ENCODE results near the gene TTC39C.

TTC39C gene

GRCh38 chr18:24111936-24112335, 97.4 kb downstream of the TTC39C start:
- H3K4me1 ChIP-seq (ENCODE audit: control insufficient read depth in 2 of 2, insufficient read depth in 2 of 2, low read length in 2 of 2): no peaks in the 10 kb centered on the region
- H3K9ac ChIP-seq (ENCODE audit: low read depth in 1 of 2, low read length in 2 of 2): no peak overlapping the region
- H3K36me3 ChIP-seq (ENCODE audit: control insufficient read depth in 2 of 2, insufficient read depth in 2 of 2, low read length in 2 of 2): peaks cover 0 to 4% of the 10 kb centered on the region in 2 donors
- H3K27ac ChIP-seq (ENCODE audit: low read depth in 2 of 2, low read length in 2 of 2): no peak overlapping the region
- no peak overlapping the region for H3K4me3 ChIP-seq (ENCODE audit: low read length in 2 of 2)
- H3K27me3 ChIP-seq (ENCODE audit: control insufficient read depth in 2 of 2, insufficient read depth in 2 of 2, low read length in 2 of 2): no peaks in the 10 kb centered on the region
- H3K9me3 ChIP-seq (ENCODE audit: control insufficient read depth in 2 of 2, low read length in 2 of 2): no peaks in the 10 kb centered on the region

GRCh38 chr18:24112464-24112863, 97.9 kb downstream of the TTC39C start:
- Histone ChIP-seq H3K4me1 (ENCODE audit: control insufficient read depth in 2 of 2, insufficient read depth in 2 of 2, low read length in 2 of 2) (no peaks in the 10 kb centered on the region), H3K4me3 (ENCODE audit: low read length in 2 of 2) (no peak overlapping the region), H3K9ac (ENCODE audit: low read depth in 1 of 2, low read length in 2 of 2) (no peak overlapping the region), H3K27me3 (ENCODE audit: control insufficient read depth in 2 of 2, insufficient read depth in 2 of 2, low read length in 2 of 2) (no peaks in the 10 kb centered on the region), H3K36me3 (ENCODE audit: control insufficient read depth in 2 of 2, insufficient read depth in 2 of 2, low read length in 2 of 2) (peaks cover 0 to 4% of the 10 kb centered on the region in 2 donors), H3K27ac (ENCODE audit: low read depth in 2 of 2, low read length in 2 of 2) (no peak overlapping the region), H3K9me3 (ENCODE audit: control insufficient read depth in 2 of 2, low read length in 2 of 2) (no peaks in the 10 kb centered on the region)

- no peaks in the 10 kb centered on the region for H3K9me3 ChIP-seq (ENCODE audit: control insufficient read depth in 2 of 2, low read length in 2 of 2)
- H3K27me3 ChIP-seq (ENCODE audit: control insufficient read depth in 2 of 2, insufficient read depth in 2 of 2, low read length in 2 of 2): no peaks in the 10 kb centered on the region
- H3K4me3 ChIP-seq (ENCODE audit: low read length in 2 of 2): no peak overlapping the region
- no peaks in the 10 kb centered on the region for H3K4me1 ChIP-seq (ENCODE audit: control insufficient read depth in 2 of 2, insufficient read depth in 2 of 2, low read length in 2 of 2)
- no peak overlapping the region for H3K27ac ChIP-seq (ENCODE audit: low read depth in 2 of 2, low read length in 2 of 2)
- peaks cover 0 to 4% of the 10 kb centered on the region in 2 donors for H3K36me3 ChIP-seq (ENCODE audit: control insufficient read depth in 2 of 2, insufficient read depth in 2 of 2, low read length in 2 of 2)
- H3K9ac ChIP-seq (ENCODE audit: low read depth in 1 of 2, low read length in 2 of 2): no peak overlapping the region
Measured at GRCh38 chr18:24112874-24113615, 98.5 kb downstream of the TTC39C start.

- Histone ChIP-seq H3K4me3 (ENCODE audit: low read length in 2 of 2) (no peak overlapping the region), H3K9me3 (ENCODE audit: control insufficient read depth in 2 of 2, low read length in 2 of 2) (no peaks in the 10 kb centered on the region), H3K27ac (ENCODE audit: low read depth in 2 of 2, low read length in 2 of 2) (no peak overlapping the region), H3K27me3 (ENCODE audit: control insufficient read depth in 2 of 2, insufficient read depth in 2 of 2, low read length in 2 of 2) (no peaks in the 10 kb centered on the region), H3K9ac (ENCODE audit: low read depth in 1 of 2, low read length in 2 of 2) (no peak overlapping the region), H3K4me1 (ENCODE audit: control insufficient read depth in 2 of 2, insufficient read depth in 2 of 2, low read length in 2 of 2) (no peaks in the 10 kb centered on the region), H3K36me3 (ENCODE audit: control insufficient read depth in 2 of 2, insufficient read depth in 2 of 2, low read length in 2 of 2) (peaks cover 0 to 4% of the 10 kb centered on the region in 2 donors)
Measured at GRCh38 chr18:24114924-24115549, 100.5 kb downstream of the TTC39C start.

- Histone ChIP-seq H3K27me3 (ENCODE audit: control insufficient read depth in 2 of 2, insufficient read depth in 2 of 2, low read length in 2 of 2) (no peaks in the 10 kb centered on the region), H3K36me3 (ENCODE audit: control insufficient read depth in 2 of 2, insufficient read depth in 2 of 2, low read length in 2 of 2) (peaks cover 0 to 4% of the 10 kb centered on the region in 2 donors), H3K4me3 (ENCODE audit: low read length in 2 of 2) (no peak overlapping the region), H3K27ac (ENCODE audit: low read depth in 2 of 2, low read length in 2 of 2) (no peak overlapping the region), H3K9me3 (ENCODE audit: control insufficient read depth in 2 of 2, low read length in 2 of 2) (no peaks in the 10 kb centered on the region), H3K4me1 (ENCODE audit: control insufficient read depth in 2 of 2, insufficient read depth in 2 of 2, low read length in 2 of 2) (no peaks in the 10 kb centered on the region), H3K9ac (ENCODE audit: low read depth in 1 of 2, low read length in 2 of 2) (no peak overlapping the region)
Measured at GRCh38 chr18:24115628-24116027, 101.1 kb downstream of the TTC39C start.

- Histone ChIP-seq H3K36me3 (ENCODE audit: control insufficient read depth in 2 of 2, insufficient read depth in 2 of 2, low read length in 2 of 2) (peaks cover 0 to 2% of the 10 kb centered on the region in 2 donors), H3K4me3 (ENCODE audit: low read length in 2 of 2) (no peak overlapping the region), H3K9me3 (ENCODE audit: control insufficient read depth in 2 of 2, low read length in 2 of 2) (no peaks in the 10 kb centered on the region), H3K9ac (ENCODE audit: low read depth in 1 of 2, low read length in 2 of 2) (no peak overlapping the region), H3K27me3 (ENCODE audit: control insufficient read depth in 2 of 2, insufficient read depth in 2 of 2, low read length in 2 of 2) (no peaks in the 10 kb centered on the region), H3K4me1 (ENCODE audit: control insufficient read depth in 2 of 2, insufficient read depth in 2 of 2, low read length in 2 of 2) (no peaks in the 10 kb centered on the region), H3K27ac (ENCODE audit: low read depth in 2 of 2, low read length in 2 of 2) (no peak overlapping the region)
Measured at GRCh38 chr18:24118750-24119577, 104.4 kb downstream of the TTC39C start.

- Histone ChIP-seq H3K4me3 (ENCODE audit: low read length in 2 of 2) (no peak overlapping the region), H3K9ac (ENCODE audit: low read depth in 1 of 2, low read length in 2 of 2) (no peak overlapping the region), H3K36me3 (ENCODE audit: control insufficient read depth in 2 of 2, insufficient read depth in 2 of 2, low read length in 2 of 2) (peaks cover 0 to 4% of the 10 kb centered on the region in 2 donors), H3K27me3 (ENCODE audit: control insufficient read depth in 2 of 2, insufficient read depth in 2 of 2, low read length in 2 of 2) (no peaks in the 10 kb centered on the region), H3K4me1 (ENCODE audit: control insufficient read depth in 2 of 2, insufficient read depth in 2 of 2, low read length in 2 of 2) (no peaks in the 10 kb centered on the region), H3K27ac (ENCODE audit: low read depth in 2 of 2, low read length in 2 of 2) (no peak overlapping the region), H3K9me3 (ENCODE audit: control insufficient read depth in 2 of 2, low read length in 2 of 2) (no peaks in the 10 kb centered on the region)
Measured at GRCh38 chr18:24120676-24121075, 106.1 kb downstream of the TTC39C start.

GRCh38 chr18:24121625-24122024, 107.1 kb downstream of the TTC39C start:
- H3K9ac ChIP-seq (ENCODE audit: low read depth in 1 of 2, low read length in 2 of 2): no peak overlapping the region
- no peaks in the 10 kb centered on the region for H3K9me3 ChIP-seq (ENCODE audit: control insufficient read depth in 2 of 2, low read length in 2 of 2)
- H3K27ac ChIP-seq (ENCODE audit: low read depth in 2 of 2, low read length in 2 of 2): no peak overlapping the region
- H3K4me3 ChIP-seq (ENCODE audit: low read length in 2 of 2): no peak overlapping the region
- peaks cover 0 to 4% of the 10 kb centered on the region in 2 donors for H3K36me3 ChIP-seq (ENCODE audit: control insufficient read depth in 2 of 2, insufficient read depth in 2 of 2, low read length in 2 of 2)
- no peaks in the 10 kb centered on the region for H3K4me1 ChIP-seq (ENCODE audit: control insufficient read depth in 2 of 2, insufficient read depth in 2 of 2, low read length in 2 of 2)
- no peaks in the 10 kb centered on the region for H3K27me3 ChIP-seq (ENCODE audit: control insufficient read depth in 2 of 2, insufficient read depth in 2 of 2, low read length in 2 of 2)

- Histone ChIP-seq H3K4me3 (ENCODE audit: low read length in 2 of 2) (no peak overlapping the region), H3K27ac (ENCODE audit: low read depth in 2 of 2, low read length in 2 of 2) (no peak overlapping the region), H3K27me3 (ENCODE audit: control insufficient read depth in 2 of 2, insufficient read depth in 2 of 2, low read length in 2 of 2) (no peaks in the 10 kb centered on the region), H3K9ac (ENCODE audit: low read depth in 1 of 2, low read length in 2 of 2) (no peak overlapping the region), H3K4me1 (ENCODE audit: control insufficient read depth in 2 of 2, insufficient read depth in 2 of 2, low read length in 2 of 2) (no peaks in the 10 kb centered on the region), H3K9me3 (ENCODE audit: control insufficient read depth in 2 of 2, low read length in 2 of 2) (no peaks in the 10 kb centered on the region), H3K36me3 (ENCODE audit: control insufficient read depth in 2 of 2, insufficient read depth in 2 of 2, low read length in 2 of 2) (peaks cover 0 to 4% of the 10 kb centered on the region in 2 donors)
Measured at GRCh38 chr18:24126155-24126961, 111.8 kb downstream of the TTC39C start.

Measured in mucosa of rectum (tissue), 2 donors.